ENCODE measurements around the gene SIAH3.

DNA sequence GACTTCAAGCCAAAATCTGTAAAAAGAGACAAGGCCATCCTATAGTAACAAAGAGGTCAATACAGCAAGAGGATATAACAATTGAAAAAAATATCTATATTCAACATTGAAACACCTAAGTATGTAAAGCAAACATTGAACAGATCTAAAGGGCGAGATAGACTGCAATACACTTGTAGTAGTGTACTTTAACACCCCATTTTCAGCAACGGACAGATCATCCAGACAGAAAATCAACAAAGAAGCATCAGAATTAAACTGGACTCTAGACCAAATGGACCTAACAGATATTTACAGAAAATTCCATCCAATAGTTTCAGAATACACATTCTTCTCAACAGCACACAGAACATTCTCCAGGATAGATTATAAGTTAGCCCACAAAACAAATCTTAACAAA is 28.7 kb upstream of the SIAH3 start:
- no peak for TF ChIP-seq CTCF (IDR thresholded peaks at IDR 0.05)
- no peak for TF ChIP-seq POLR2A (IDR thresholded peaks at IDR 0.05)

Measured in right lobe of liver (tissue), 4 donors.